ENCODE measurements around the gene TBCD.
A peak's percentile ranks its signal among the peaks of the same experiment; 100 is the strongest.

TBCD gene

GRCh38 chr17:82716203-82717010 lies 35.5 kb upstream of the TBCD start, which contains the start of gene FN3KRP (continued):
- TF ChIP-seq ZSCAN5A (tag by site-specific recombination; IDR thresholded peaks at IDR 0.05): 0 out of 2 replicates have a peak, but pooled peaks have one; percentile 20
- TF ChIP-seq ZNF621 (tag by site-specific recombination; IDR thresholded peaks at IDR 0.05): no peak
- no peak for TF ChIP-seq ZNF248 (tag by site-specific recombination; IDR thresholded peaks at IDR 0.05)
- TF ChIP-seq SP7 (tag by site-specific recombination; IDR thresholded peaks at IDR 0.05): peak; percentile 19; the same call in 1 of the 2 replicates
- peak; percentile 51; the same call in 1 of the 2 replicates for TF ChIP-seq KLF9 (tag by site-specific recombination; IDR thresholded peaks at IDR 0.05; ENCODE audit: low read depth)
- TF ChIP-seq GLIS1 (tag by site-specific recombination; IDR thresholded peaks at IDR 0.05): peak; percentile 33; the same call in 1 of the 2 replicates
- TF ChIP-seq ZSCAN18 (tag by site-specific recombination; IDR thresholded peaks at IDR 0.05): no peak
- no peak for TF ChIP-seq SALL2 (tag by site-specific recombination; IDR thresholded peaks at IDR 0.05; ENCODE audit: borderline replicate concordance)
- no peak for TF ChIP-seq REPIN1 (tag by site-specific recombination; IDR thresholded peaks at IDR 0.05; ENCODE audit: low read depth)
- peak; percentile 75 for TF ChIP-seq SP3 (tag by site-specific recombination; IDR thresholded peaks at IDR 0.05)
- TF ChIP-seq ZNF335 (tag by site-specific recombination; conservative IDR thresholded peaks at IDR 0.05): peak; percentile 90
- TF ChIP-seq ZNF610 (tag by site-specific recombination; IDR thresholded peaks at IDR 0.05; ENCODE audit: borderline replicate concordance): 0 out of 2 replicates have a peak, but pooled peaks have one; percentile 20
- peak; percentile 18; the same call in 1 of the 2 replicates for TF ChIP-seq ZBTB10 (tag by site-specific recombination; IDR thresholded peaks at IDR 0.05)
- peak; percentile 52; the same call in 1 of the 2 replicates for TF ChIP-seq PBX3 (CRISPR knock-in tag; IDR thresholded peaks at IDR 0.05)
- no peak for TF ChIP-seq ZNF654 (tag by site-specific recombination; IDR thresholded peaks at IDR 0.05; ENCODE audit: low read depth)
- TF ChIP-seq KLF7 (tag by site-specific recombination; IDR thresholded peaks at IDR 0.05; ENCODE audit: borderline replicate concordance): 0 out of 2 replicates have a peak, but pooled peaks have one; percentile 30
- peak; percentile 89 for TF ChIP-seq ATF2 (tag by site-specific recombination; IDR thresholded peaks at IDR 0.05; ENCODE audit: low read depth)
- peak; percentile 35; the same call in 1 of the 2 replicates for TF ChIP-seq ZNF394 (tag by site-specific recombination; IDR thresholded peaks at IDR 0.05; ENCODE audit: borderline replicate concordance)

All from HEK293 (cell line).